ENCODE results near the gene PDE3A. TPM values are rescaled to one million over a fixed set of nuclear protein-coding genes. Genes with fewer than 3 reads are reported as not detected.

The PDE3A gene
- polyA plus RNA-seq, 3 donors, result 0.10 TPM; not detected in 2

DNA sequence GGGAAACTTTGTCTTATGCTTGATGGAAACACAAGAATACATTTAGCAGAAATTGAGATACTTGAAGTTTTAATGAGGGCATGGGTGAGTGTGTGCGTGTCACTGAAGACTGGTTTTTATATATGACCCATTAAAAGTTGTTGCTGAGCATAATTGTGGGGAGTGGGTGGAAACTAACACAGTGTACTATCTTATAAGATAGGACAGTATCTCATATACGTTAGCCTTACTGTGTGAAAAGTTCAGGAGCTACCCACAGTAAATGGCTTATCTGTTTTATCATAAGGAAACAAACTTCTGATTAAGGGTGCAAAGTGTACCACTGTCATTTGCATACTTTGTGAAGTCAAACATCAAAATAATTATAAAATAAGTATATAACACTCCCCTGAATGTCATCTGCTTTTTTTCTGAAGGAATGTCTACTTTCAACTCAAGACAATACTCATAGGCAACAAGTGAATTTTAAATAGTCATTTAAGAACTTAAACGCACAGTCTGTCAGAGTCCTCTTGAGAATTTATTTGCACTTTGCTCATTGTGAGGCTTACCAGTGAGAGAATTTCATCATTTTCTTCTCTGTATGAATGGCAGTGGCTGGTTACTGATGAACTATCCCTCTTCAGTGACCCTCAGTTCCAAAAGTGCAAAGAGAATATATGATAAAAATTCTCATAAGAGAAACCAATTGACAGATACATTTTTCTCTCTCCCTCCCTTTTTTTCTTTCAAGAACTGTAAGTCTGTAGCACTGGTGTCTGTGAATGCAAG lies 4.2 kb downstream of the PDE3A start:
- H3K9me3 ChIP-seq (replicated peaks in 1 of 2; ENCODE audit: control insufficient read depth in 1 of 2, insufficient read depth in 1 of 2, low read length in 2 of 2), result no peaks in the 10 kb centered on the region
- no peak overlapping the region for H3K27ac ChIP-seq (ENCODE audit: low read depth in 1 of 2, low read length in 2 of 2)
- 100% methylated on average over 1 of the region's 3 CpGs for WGBS (ENCODE audit: insufficient coverage)
- H3K4me3 ChIP-seq (replicated peaks in 1 of 3; ENCODE audit: low read depth in 2 of 3, low read length in 3 of 3), result no peak overlapping the region
- no peak overlapping the region for H2AFZ ChIP-seq (ENCODE audit: insufficient read depth, low read depth, low read length, poor library complexity, severe bottlenecking)
- no peak overlapping the region for H3K9ac ChIP-seq (ENCODE audit: insufficient read depth, low read length, poor library complexity, severe bottlenecking)
- intact Hi-C loops (cut with micrococcal nuclease), result no loop called here
- H3K27me3 ChIP-seq (ENCODE audit: control insufficient read depth in 2 of 2, insufficient read depth in 2 of 2, low read length in 2 of 2), result peaks cover 37 to 55% of the 10 kb centered on the region in 2 donors
- H3K27me3 Mint-ChIP-seq (ENCODE audit: low read depth in 3 of 3), result peaks cover 33 to 57% (median 35%) of the 10 kb centered on the region in 3 donors
- H3K36me3 ChIP-seq (replicated peaks in 1 of 2; ENCODE audit: control insufficient read depth in 1 of 2, insufficient read depth in 2 of 2, low read length in 2 of 2), result no peaks in the 10 kb centered on the region
- peaks cover 18 to 28% of the 10 kb centered on the region in 2 donors for H3K4me1 ChIP-seq (ENCODE audit: control insufficient read depth in 1 of 2, insufficient read depth in 2 of 2, low read length in 2 of 2)
- H3K9me3 Mint-ChIP-seq, result peaks cover 0 to 11% (median 4%) of the 10 kb centered on the region in 7 donors
- peaks cover 27% of the 10 kb centered on the region for H3K4me1 Mint-ChIP-seq
- H3K4me2 ChIP-seq (replicated peaks; ENCODE audit: extremely low read depth, low read length, poor library complexity, severe bottlenecking), result no peak overlapping the region
- TF ChIP-seq, protein P1, sequence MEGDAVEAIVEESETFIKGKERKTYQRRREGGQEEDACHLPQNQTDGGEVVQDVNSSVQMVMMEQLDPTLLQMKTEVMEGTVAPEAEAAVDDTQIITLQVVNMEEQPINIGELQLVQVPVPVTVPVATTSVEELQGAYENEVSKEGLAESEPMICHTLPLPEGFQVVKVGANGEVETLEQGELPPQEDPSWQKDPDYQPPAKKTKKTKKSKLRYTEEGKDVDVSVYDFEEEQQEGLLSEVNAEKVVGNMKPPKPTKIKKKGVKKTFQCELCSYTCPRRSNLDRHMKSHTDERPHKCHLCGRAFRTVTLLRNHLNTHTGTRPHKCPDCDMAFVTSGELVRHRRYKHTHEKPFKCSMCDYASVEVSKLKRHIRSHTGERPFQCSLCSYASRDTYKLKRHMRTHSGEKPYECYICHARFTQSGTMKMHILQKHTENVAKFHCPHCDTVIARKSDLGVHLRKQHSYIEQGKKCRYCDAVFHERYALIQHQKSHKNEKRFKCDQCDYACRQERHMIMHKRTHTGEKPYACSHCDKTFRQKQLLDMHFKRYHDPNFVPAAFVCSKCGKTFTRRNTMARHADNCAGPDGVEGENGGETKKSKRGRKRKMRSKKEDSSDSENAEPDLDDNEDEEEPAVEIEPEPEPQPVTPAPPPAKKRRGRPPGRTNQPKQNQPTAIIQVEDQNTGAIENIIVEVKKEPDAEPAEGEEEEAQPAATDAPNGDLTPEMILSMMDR (IDR thresholded peaks at IDR 0.05), result no peak
- no peak for DNase-seq
- H3K36me3 Mint-ChIP-seq, result peaks cover 0 to 3% of the 10 kb centered on the region in 2 donors
- H3K27ac Mint-ChIP-seq, result no peak overlapping the region
- no peaks in the 10 kb centered on the region for H3K79me2 ChIP-seq (ENCODE audit: insufficient read depth, low read length)
- no peaks in the 10 kb centered on the region for H4K20me1 ChIP-seq (ENCODE audit: insufficient read depth, low read length)
- H3K4me3 Mint-ChIP-seq, result no peak overlapping the region

DNA sequence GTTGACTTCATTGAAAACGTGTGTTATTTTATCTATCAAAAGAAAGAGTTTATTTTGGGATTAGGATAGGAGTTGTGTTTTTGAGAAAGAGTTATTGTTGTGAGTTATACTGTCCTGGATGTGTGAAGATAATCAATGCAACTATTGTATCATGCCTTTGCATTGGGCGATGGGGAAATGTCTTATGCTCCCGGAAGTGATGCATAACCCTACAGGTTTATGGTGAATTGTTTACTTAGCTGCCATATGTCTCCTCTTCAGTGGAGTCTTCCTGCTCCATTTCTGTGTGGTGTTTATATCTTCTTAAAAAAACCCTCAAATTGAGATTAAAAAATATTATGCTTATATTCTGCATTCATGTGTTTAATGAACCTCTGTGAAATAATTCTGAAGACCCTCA lies 6.5 kb downstream of the PDE3A start:
- Mint-ChIP-seq H3K4me1 (peaks cover 10% of the 10 kb centered on the region), H3K9me3 (peaks cover 0 to 6% (median under 1%) of the 10 kb centered on the region in 7 donors), H3K36me3 (peaks cover 0 to under 1% of the 10 kb centered on the region in 2 donors), H3K27me3 (ENCODE audit: low read depth in 3 of 3) (peaks cover 24 to 35% (median 24%) of the 10 kb centered on the region in 3 donors), H3K27ac (no peak overlapping the region), H3K4me3 (no peak overlapping the region)
- no peaks in the 10 kb centered on the region for H4K20me1 ChIP-seq (ENCODE audit: insufficient read depth, low read length)
- H3K36me3 ChIP-seq (replicated peaks in 1 of 2; ENCODE audit: control insufficient read depth in 1 of 2, insufficient read depth in 2 of 2, low read length in 2 of 2), result no peaks in the 10 kb centered on the region
- no peak overlapping the region for H3K4me2 ChIP-seq (replicated peaks; ENCODE audit: extremely low read depth, low read length, poor library complexity, severe bottlenecking)
- no peak for DNase-seq
- H3K27ac ChIP-seq (ENCODE audit: low read depth in 1 of 2, low read length in 2 of 2), result no peak overlapping the region
- H2AFZ ChIP-seq (ENCODE audit: insufficient read depth, low read depth, low read length, poor library complexity, severe bottlenecking), result no peak overlapping the region
- H3K9me3 ChIP-seq (replicated peaks in 1 of 2; ENCODE audit: control insufficient read depth in 1 of 2, insufficient read depth in 1 of 2, low read length in 2 of 2), result no peaks in the 10 kb centered on the region
- H3K4me3 ChIP-seq (replicated peaks in 1 of 3; ENCODE audit: low read depth in 2 of 3, low read length in 3 of 3), result no peak overlapping the region
- no peak overlapping the region for H3K9ac ChIP-seq (ENCODE audit: insufficient read depth, low read length, poor library complexity, severe bottlenecking)
- peaks cover 5% of the 10 kb centered on the region in 2 donors for H3K4me1 ChIP-seq (ENCODE audit: control insufficient read depth in 1 of 2, insufficient read depth in 2 of 2, low read length in 2 of 2)
- no CpG with 5 or more reads among the region's 3 CpGs for WGBS (ENCODE audit: insufficient coverage)
- intact Hi-C loops (cut with micrococcal nuclease), result no loop called here
- TF ChIP-seq, protein P1 (IDR thresholded peaks at IDR 0.05), result no peak
- no peaks in the 10 kb centered on the region for H3K79me2 ChIP-seq (ENCODE audit: insufficient read depth, low read length)
- peaks cover 35 to 44% of the 10 kb centered on the region in 2 donors for H3K27me3 ChIP-seq (ENCODE audit: control insufficient read depth in 2 of 2, insufficient read depth in 2 of 2, low read length in 2 of 2)

Measured in CD14-positive monocyte (primary cell).